Measurements from ENCODE around the gene COA5. TPM values are rescaled to one million over a fixed set of nuclear protein-coding genes. Genes with fewer than 3 reads are reported as not detected.
A peak's percentile ranks its signal among the peaks of the same experiment; 100 is the strongest.

COA5 gene, protein sequence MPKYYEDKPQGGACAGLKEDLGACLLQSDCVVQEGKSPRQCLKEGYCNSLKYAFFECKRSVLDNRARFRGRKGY
- 10 to 100 TPM; 34.0 to 54.6 (median 37.5) TPM for polyA plus RNA-seq

DNA sequence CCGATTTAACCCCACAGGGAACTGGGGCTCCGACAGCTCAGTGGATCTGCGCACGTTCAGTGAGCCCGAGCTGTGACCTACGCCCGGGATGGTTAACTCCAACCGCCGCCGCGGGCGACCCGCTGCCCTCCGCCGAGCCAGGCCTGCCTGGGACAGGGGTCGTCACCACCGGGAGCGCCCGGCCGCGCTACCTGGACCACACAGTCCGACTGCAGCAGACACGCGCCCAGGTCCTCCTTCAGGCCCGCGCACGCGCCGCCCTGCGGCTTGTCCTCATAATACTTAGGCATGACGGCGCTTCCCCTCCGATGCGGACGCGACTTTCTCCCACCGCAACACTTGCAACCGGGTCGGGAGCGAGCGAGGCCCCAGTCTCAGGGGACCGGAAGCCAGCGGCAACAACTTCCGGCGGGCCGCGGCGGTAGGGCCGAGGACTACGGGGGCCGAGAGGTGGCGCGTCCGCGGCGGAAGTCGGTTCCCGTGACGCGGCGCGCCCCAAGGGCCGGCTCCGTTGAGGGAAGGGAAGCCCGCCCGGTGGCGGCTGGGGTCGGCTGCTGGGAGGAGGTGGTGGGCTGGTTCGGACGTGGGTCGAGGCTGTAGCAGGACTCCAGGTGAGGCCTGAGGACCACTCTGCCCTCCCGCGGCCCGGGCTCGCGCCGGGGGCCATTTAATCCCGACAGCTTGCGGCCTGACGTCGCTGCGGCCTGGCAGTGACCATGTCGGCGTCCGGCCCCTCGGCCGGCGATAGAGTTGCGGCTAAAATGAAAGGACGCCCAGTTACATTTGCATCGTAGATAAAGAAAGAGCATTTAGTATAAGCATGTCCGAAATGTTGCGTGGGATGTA is at the start of gene COA5, which contains the start of gene UNC50:
TSS of gene COA5 (minus strand) at position 397 of the 846 bp plus-strand sequence. CDS start at position 290, 107 bp downstream.
TSS of gene UNC50 (plus strand) at position 474 of the 846 bp plus-strand sequence. CDS start 1,171 bp downstream, outside the sequence.
- Mint-ChIP-seq H3K27ac (peak within 1 kb of the TSS; percentile 87 to 97 (median 93)), H3K4me1 (peaks cover 70 to 89% of the 10 kb centered on the region in 2 donors), H3K9me3 (no peaks in the 10 kb centered on the region), H3K36me3 (peaks cover 10 to 28% (median 17%) of the 10 kb centered on the region in 3 donors), H3K4me3 (peak within 1 kb of the TSS; percentile 83 to 95 (median 88)), H3K27me3 (ENCODE audit: low read depth in 3 of 3) (peaks cover 11 to 25% (median 21%) of the 10 kb centered on the region in 3 donors)
- peak; percentile 93 to 94 (median 93) for DNase-seq

DNA sequence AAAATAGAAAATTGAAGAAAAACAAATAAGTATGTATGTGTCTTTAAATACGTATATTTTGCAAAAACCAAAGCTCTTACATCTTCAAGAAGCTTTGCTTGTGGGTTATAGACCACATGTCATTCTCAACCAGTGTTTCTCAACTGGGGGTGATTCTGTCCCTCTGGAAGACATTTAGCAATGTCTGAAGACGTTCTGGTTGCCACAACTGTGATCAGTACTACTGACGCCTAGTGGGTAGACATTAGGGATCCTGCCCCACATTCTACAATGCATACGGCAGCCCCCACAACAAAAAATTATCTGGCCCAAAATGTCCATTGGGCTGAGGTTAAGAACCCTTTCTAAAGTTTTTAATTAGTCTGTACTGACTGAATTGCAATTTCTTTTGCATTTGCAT is 48.5 kb upstream of the COA5 start:
- DNase-seq: peak; percentile 76 to 82 (median 78)
- H3K27me3 Mint-ChIP-seq (ENCODE audit: low read depth in 3 of 3): peaks cover 0 to 12% (median 4%) of the 10 kb centered on the region in 3 donors
- peaks cover 88 to 98% of the 10 kb centered on the region in 2 donors for H3K4me1 Mint-ChIP-seq
- H3K4me3 Mint-ChIP-seq: peak overlapping the region; percentile 69 to 85 (median 81)
- no peaks in the 10 kb centered on the region for H3K9me3 Mint-ChIP-seq
- peaks cover 46 to 56% (median 55%) of the 10 kb centered on the region in 3 donors for H3K36me3 Mint-ChIP-seq
- H3K27ac Mint-ChIP-seq: peak overlapping the region; percentile 93 to 99 (median 96)

DNA sequence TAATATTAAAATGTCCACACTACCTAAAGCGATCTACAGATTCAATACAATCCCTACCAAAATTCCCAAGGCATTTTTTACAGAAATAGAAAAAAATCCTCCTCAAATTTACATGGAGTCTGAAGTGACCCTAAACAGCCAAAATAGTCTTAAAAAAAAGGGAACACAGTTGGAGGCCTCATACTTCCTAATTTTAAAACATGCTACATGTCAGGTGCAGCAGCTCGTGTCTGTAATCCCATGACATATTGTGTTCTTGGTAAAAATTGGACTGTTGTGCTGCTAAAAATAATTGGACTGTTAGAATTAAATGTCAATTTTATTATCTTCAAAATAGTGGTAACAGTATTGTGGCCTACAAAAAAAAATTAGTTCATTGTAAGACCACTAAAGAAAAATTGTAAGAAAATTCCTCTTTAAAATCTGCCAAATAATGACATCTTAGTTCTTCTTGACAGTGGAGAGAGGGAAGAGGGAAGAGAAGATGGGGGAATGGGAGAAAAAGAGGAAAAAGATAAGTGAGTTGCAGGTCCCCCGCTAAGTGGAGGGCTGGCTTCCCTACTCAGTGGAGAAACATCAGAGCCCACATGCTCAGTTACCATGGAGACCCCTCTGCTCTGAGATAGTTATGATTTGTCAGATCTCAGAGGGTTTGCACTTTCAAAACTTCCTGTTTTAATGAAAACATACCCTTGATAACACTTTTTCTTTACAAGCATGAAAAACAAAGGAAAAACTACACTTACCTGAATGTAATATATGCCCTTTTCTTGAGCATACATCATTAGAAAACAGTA is 46.6 kb upstream of the COA5 start:
- H3K4me1 Mint-ChIP-seq: peaks cover 91 to 98% of the 10 kb centered on the region in 2 donors
- peaks cover 0 to 5% (median 0%) of the 10 kb centered on the region in 3 donors for H3K27me3 Mint-ChIP-seq (ENCODE audit: low read depth in 3 of 3)
- peak; percentile 36 to 50 (median 49) for DNase-seq
- H3K36me3 Mint-ChIP-seq: peaks cover 43 to 58% (median 54%) of the 10 kb centered on the region in 3 donors
- no peaks in the 10 kb centered on the region for H3K9me3 Mint-ChIP-seq
- H3K27ac Mint-ChIP-seq: peak overlapping the region; percentile 90 to 97 (median 96)
- peak overlapping the region; percentile 62 to 84 (median 75) for H3K4me3 Mint-ChIP-seq

DNA sequence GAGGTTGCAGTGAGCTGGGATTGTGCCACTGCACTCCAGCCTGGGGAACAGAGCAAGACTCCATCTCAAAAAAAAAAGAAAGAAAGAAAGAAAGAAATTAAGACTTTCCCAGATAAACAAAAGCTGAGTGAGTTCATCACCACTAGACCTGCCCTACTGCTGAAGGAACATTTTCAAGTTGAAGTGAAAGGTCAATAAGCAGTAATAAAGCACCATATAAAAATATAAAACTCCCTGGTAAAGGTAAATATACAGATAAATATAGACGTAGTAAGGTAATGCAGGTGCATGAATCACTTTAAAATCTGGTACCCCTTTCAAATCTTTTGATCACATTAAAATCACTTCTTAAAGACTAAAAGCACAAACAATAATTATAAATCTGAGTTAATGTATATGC is 42.7 kb upstream of the COA5 start:
- Mint-ChIP-seq H3K4me3 (peak overlapping the region in 4 of 5 donors; percentile 15 to 64 (median 51)), H3K4me1 (peaks cover 77 to 82% of the 10 kb centered on the region in 2 donors), H3K36me3 (peaks cover 44 to 63% (median 60%) of the 10 kb centered on the region in 3 donors), H3K9me3 (peaks cover 0 to 4% (median 0%) of the 10 kb centered on the region in 6 donors), H3K27me3 (ENCODE audit: low read depth in 3 of 3) (peaks cover 0 to 3% (median 0%) of the 10 kb centered on the region in 3 donors), H3K27ac (peak overlapping the region; percentile 85 to 97 (median 93))
- DNase-seq: no peak

DNA sequence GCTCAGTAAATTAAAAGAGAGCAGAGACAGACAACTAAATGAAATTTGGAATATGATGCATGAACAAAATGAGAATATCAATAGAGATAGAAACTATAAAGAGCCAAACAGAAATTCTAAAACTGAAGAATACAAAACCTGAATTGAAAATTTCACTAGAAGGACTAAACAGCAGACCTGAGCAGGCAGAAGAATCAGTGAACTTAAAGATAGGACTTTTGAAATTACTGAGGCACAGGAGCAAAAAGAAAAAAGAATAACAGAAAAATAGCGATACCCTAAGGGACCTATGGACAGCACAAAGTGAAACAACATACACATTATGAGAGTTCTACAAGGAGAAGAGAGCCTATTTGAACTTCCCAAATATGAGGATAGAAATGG is 41.7 kb upstream of the COA5 start:
- Mint-ChIP-seq H3K27me3 (ENCODE audit: low read depth in 3 of 3) (peaks cover 0 to 3% (median 0%) of the 10 kb centered on the region in 3 donors), H3K36me3 (peaks cover 38 to 59% (median 52%) of the 10 kb centered on the region in 3 donors), H3K9me3 (peaks cover 0 to 4% (median 0%) of the 10 kb centered on the region in 6 donors), H3K27ac (peak overlapping the region; percentile 78 to 96 (median 86)), H3K4me3 (peak overlapping the region; percentile 6 to 72 (median 59)), H3K4me1 (peaks cover 67 to 77% of the 10 kb centered on the region in 2 donors)
- DNase-seq: no peak

DNA sequence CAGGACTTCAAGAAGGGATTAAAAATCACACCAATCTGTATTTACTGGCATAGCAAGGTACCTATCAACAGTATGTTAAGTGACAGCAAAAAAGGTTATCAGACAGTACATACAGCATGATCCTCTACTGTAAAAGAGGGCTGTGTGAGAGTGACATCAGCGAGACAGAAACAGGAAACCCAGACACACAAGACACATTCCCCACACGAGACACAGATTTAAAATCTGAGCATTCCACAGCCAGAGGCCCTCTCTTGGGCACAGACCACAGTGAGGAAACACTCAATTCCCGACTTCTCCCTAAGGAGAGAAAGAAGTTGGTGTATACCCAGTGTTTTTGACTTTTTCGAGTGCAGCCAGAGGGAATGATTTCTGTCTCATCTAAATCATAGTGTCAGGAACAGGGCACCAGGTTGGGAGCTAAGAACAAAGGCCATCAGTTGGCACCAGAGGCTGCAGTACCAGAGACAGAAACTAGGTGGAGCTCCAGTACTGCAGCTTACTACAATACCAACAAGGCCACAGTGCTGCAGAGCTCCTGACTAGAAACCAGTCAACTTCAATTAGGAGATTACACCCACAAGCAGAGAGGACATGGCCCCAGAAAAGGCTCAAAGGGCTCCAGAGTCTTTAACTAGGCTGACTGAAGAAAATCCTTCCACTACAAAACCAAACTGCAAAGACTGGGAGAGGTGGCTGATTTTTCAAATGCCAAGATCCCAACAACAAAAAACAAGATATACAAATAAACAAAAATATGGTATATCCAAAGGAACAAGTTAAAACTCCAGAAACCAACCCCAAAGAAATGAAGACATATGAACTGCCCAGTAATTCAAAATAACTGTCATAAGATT is 41.1 kb upstream of the COA5 start:
- peaks cover 0 to 4% (median 0%) of the 10 kb centered on the region in 6 donors for H3K9me3 Mint-ChIP-seq
- DNase-seq: peak; percentile 76 to 82 (median 80)
- peaks cover 61 to 71% of the 10 kb centered on the region in 2 donors for H3K4me1 Mint-ChIP-seq
- H3K36me3 Mint-ChIP-seq: peaks cover 37 to 55% (median 46%) of the 10 kb centered on the region in 3 donors
- peaks cover 0 to 3% (median 0%) of the 10 kb centered on the region in 3 donors for H3K27me3 Mint-ChIP-seq (ENCODE audit: low read depth in 3 of 3)
- peak overlapping the region; percentile 7 to 72 (median 59) for H3K4me3 Mint-ChIP-seq
- H3K27ac Mint-ChIP-seq: peak overlapping the region; percentile 78 to 96 (median 86)

DNA sequence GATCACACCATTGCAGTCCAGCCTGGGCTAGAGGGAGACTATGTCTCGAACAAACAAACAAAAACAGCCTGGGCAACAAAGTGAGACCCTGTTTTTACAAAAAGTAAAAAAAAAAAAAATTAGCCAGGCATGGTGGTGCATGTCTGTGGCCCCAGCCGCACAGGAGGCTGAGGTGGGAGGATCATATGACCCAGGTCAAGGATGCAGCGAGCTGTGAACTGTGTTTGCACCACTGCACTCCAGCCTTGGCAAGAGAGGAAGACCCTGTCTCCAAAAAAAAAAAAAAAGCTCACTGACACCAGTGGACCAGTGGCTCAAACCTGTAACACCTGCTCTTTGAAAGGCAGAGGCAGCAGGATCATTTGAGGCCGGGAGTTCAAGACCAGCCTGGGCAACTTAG is 40.1 kb upstream of the COA5 start:
- peaks cover 59 to 71% of the 10 kb centered on the region in 2 donors for H3K4me1 Mint-ChIP-seq
- peak overlapping the region; percentile 78 to 96 (median 86) for H3K27ac Mint-ChIP-seq
- DNase-seq: no peak
- H3K36me3 Mint-ChIP-seq: peaks cover 39 to 53% (median 43%) of the 10 kb centered on the region in 3 donors
- H3K27me3 Mint-ChIP-seq (ENCODE audit: low read depth in 3 of 3): peaks cover 0 to 3% (median 0%) of the 10 kb centered on the region in 3 donors
- peaks cover 0 to 4% (median 0%) of the 10 kb centered on the region in 6 donors for H3K9me3 Mint-ChIP-seq
- no peak overlapping the region for H3K4me3 Mint-ChIP-seq

DNA sequence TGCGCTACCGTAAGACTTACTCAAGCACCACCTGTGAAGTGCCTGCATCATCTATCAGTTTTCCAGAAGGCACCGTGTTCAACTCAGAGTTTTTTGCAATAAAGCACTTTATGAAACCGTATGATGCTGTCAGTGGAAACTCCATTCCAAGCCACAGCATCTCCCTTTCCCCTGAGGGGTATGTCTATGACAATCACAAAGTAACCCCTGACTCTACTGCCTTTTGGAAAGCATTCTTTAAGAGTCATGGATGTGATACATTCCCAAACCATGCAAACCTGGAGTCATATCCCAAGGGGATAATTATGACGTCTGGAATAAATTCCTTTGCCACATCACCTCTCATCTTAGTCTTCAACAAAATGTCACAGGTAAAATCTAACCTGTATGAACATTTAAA is 39.3 kb upstream of the COA5 start:
- H3K36me3 Mint-ChIP-seq: peaks cover 36 to 50% (median 40%) of the 10 kb centered on the region in 3 donors
- H3K4me3 Mint-ChIP-seq: no peak overlapping the region
- H3K4me1 Mint-ChIP-seq: peaks cover 55 to 71% of the 10 kb centered on the region in 2 donors
- peaks cover 0 to 4% (median 0%) of the 10 kb centered on the region in 6 donors for H3K9me3 Mint-ChIP-seq
- DNase-seq: no peak
- peaks cover 0 to 3% (median 0%) of the 10 kb centered on the region in 3 donors for H3K27me3 Mint-ChIP-seq (ENCODE audit: low read depth in 3 of 3)
- peak overlapping the region in 5 of 6 donors; percentile 11 to 96 (median 58) for H3K27ac Mint-ChIP-seq

DNA sequence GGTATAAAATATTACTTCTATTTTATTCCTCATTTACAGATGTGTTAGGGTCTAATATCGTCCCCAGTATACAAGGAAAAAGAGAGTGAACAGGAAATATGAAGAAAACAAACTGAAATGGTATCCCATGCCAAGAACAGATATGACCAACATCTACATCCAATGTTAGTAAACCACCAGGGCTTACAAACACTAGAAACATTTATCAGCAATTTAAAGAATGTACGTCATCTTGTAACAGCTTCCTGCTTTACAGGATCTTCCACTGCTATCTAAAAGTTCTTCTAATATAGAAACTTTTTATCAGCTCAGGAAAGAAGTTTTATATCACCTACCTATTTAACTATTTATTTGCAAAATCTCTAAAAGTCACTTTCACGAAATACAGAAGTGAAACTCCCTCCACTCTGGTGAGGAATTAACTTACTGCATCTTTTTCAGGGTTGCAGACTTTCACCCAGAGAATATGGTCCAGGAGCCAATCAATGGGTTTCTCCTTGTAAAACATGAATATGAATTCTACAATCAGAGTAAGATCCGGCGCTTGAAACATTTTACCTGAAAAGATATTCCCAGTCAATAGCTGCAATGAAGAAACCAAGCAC is 35.3 kb upstream of the COA5 start:
- Mint-ChIP-seq H3K4me3 (no peak overlapping the region), H3K36me3 (peaks cover 23 to 46% (median 34%) of the 10 kb centered on the region in 3 donors), H3K4me1 (peaks cover 47 to 69% of the 10 kb centered on the region in 2 donors), H3K27ac (peak overlapping the region; percentile 40 to 89 (median 82)), H3K9me3 (no peaks in the 10 kb centered on the region), H3K27me3 (ENCODE audit: low read depth in 3 of 3) (peaks cover 0 to 6% (median 2%) of the 10 kb centered on the region in 3 donors)
- DNase-seq: no peak

DNA sequence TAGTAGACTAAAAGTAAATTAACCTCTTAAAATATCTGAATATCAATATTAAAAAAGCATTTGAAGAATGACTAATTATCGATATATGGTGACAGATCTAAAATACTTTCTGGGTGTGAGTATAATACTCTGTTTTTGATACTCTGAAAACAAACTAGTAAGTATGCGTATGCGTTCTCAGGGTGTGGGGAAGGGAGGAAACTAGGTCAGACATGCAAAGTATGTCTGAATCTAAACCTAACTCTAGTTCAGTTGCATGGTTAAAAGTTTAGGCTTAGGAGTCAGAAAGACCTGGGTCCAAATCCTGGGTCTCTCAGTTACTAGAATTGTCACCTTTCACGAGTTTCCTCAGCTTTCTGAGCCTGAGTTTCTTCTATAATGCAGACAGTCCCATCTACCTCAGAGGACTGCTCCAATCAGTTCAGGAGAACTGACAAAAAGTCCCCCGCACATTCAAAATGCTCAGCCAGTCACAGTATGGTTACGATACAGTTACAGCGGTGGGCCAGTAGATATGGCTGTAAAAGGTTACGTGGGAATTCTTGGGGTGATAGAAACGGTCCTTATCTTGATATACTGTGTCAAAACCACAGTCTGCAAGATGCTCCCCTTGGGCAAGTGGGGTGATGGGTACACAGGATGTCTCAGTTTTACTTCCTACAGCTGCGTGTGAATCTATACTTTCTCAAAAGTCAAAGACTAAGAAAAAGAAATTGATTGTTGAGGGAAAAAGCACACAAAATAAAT is 29.3 kb upstream of the COA5 start:
- peaks cover 26 to 43% (median 37%) of the 10 kb centered on the region in 3 donors for H3K36me3 Mint-ChIP-seq
- peaks cover 83 to 95% of the 10 kb centered on the region in 2 donors for H3K4me1 Mint-ChIP-seq
- peak overlapping the region; percentile 78 to 91 (median 83) for H3K4me3 Mint-ChIP-seq

DNA sequence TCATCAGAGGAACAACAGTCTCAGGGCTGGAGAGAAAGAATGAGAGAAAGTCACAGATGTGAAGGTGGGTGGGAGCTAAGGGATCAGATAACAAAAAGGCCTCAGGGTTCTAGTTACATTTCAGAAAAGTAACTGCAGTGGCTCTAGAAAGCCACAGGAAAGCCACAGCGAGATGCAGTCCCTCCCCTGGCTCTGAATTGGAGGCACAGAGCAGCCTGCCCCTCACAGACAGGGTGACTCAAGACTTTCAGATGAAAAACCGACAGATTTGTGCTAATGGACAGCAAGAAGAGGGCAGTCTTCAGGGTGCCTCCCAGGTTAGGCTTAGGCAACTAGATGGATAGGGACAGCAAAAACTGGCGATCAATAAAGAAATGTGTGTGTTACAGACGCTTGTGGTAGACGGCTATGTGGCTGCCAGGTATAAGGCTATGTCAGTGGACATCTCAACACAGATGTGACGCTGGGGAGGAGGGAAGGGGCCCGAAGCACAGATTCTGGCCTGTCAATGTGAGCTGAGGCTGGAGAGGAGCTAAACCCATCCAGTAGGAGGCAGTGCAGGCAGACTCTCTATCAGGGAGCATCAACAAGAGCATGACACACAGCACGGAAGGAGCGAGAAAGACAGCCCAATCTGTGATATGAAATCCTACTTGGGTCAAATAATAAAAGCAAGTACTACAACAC is 26.2 kb upstream of the COA5 start:
- peak; percentile 68 to 70 (median 68) for DNase-seq
- Mint-ChIP-seq H3K4me3 (peak overlapping the region; percentile 72 to 91 (median 83)), H3K9me3 (no peaks in the 10 kb centered on the region), H3K36me3 (peaks cover 33 to 48% (median 36%) of the 10 kb centered on the region in 3 donors), H3K27me3 (ENCODE audit: low read depth in 3 of 3) (peaks cover 2 to 17% (median 6%) of the 10 kb centered on the region in 3 donors), H3K27ac (peak overlapping the region; percentile 96 to 99 (median 99)), H3K4me1 (peaks cover 76 to 91% of the 10 kb centered on the region in 2 donors)

More for the DNA sequence above, 29.3 kb upstream of the COA5 start:
- no peaks in the 10 kb centered on the region for H3K9me3 Mint-ChIP-seq
- peaks cover 2 to 19% (median 10%) of the 10 kb centered on the region in 3 donors for H3K27me3 Mint-ChIP-seq (ENCODE audit: low read depth in 3 of 3)
- peak; percentile 84 to 85 (median 84) for DNase-seq
- peak overlapping the region; percentile 95 to 99 (median 98) for H3K27ac Mint-ChIP-seq

Data from immature natural killer cell (primary cell).